SU-DHL-6 (cell line): ENCODE data around the gene SOCS3.
"Not testable (repeated sequence)": the region's sequence is repeated elsewhere in the genome, so short reads cannot be mapped to it uniquely, and the experiment has no call there.

Experiments
- CTCF ChIP-seq: fragments of 200-600 bp; sonication (generic); IDR thresholded peaks from one replicate; pipeline ENCODE4 v1.5.1; 2017; ENCODE audit warnings: antibody characterized with exemption, mild to moderate bottlenecking, low read length, moderate library complexity; ENCODE audit not compliant: insufficient read depth, poor library complexity, severe bottlenecking
- EZH2phosphoT487 ChIP-seq: fragments of 200-600 bp; sonication (generic), shearing (Covaris generic); conservative IDR thresholded peaks from 2 replicates; pipeline ENCODE4 v1.6.1; 2018; ENCODE audit warnings: mild to moderate bottlenecking, antibody characterized with exemption, low read length, moderate library complexity, mixed read lengths

DNA sequence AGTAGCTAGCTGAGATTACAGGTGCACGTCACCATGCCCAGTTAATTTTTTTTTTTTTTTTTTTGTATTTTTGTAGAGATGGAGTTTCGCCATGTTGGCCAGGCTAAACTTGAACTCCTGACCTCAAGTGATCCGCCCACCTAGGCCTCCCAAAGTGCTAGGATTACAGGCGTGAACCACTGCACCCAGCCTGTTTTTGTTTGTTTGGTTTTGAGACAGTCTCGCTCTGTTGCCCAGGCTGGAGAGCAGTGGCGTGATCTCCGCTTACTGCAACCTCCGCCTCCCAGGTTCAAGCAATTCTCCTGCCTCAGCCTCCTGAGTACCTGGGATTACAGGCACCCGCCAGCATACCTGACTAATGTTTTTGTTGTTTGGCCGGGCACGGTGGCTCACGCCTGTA lies 28.5 kb downstream of the SOCS3 start:
- TF ChIP-seq CTCF, EZH2phosphoT487: not testable (repeated sequence)
